H1 (cell line): Measurements from ENCODE around the gene TMCC1. TPM values are rescaled to one million over a fixed set of nuclear protein-coding genes. Genes with fewer than 3 reads are reported as not detected.

Experiments used
- CTCF ChIA-PET: fragments of 300-600 bp; sonication (Branson Sonifier 250); formaldehyde crosslinking; loops from one replicate; lab custom pipeline; 2021; ENCODE audit not compliant: partially characterized antibody; lab: Charles Lee
- POLR2A ChIA-PET: fragments of 300-600 bp; sonication (Branson Sonifier 250); formaldehyde crosslinking; loops from one replicate; lab custom pipeline; 2021; ENCODE audit warnings: inconsistent platforms; ENCODE audit not compliant: partially characterized antibody; lab: Charles Lee
- DNase-seq, 2 experiments: peaks; one replicate each; pipeline versions ENCODE4 v3.0.0 to v3.0.0-alpha.2; 2010 to 2022; ENCODE audit warnings: low spot score in 2 of 2, low read depth in 1 of 2, mixed read lengths in 1 of 2
- FAIRE-seq: peaks from 2 replicates; lab custom pipeline; 2011; peaks lifted over from hg19 to GRCh38; lab: Jason Lieb, UNC
- H2AFZ ChIP-seq: 2 replicates; pipeline ENCODE4 v1.8.1; 2012; ENCODE audit warnings: low read length, inconsistent platforms
- H2AK5ac ChIP-seq: 2 replicates; pipeline ENCODE4 v1.6.1; 2013; ENCODE audit warnings: low read depth, low read length
- H2BK120ac ChIP-seq: replicated peaks from 2 replicates; pipeline ENCODE3; 2013; ENCODE audit warnings: low read depth, low read length, inconsistent platforms
- H2BK12ac ChIP-seq: 2 replicates; pipeline ENCODE4 v1.6.1; 2013; ENCODE audit warnings: low read depth, low read length
- H2BK15ac ChIP-seq: 2 replicates; pipeline ENCODE4 v1.6.1; 2013; ENCODE audit warnings: low read length
- H2BK20ac ChIP-seq: 2 replicates; pipeline ENCODE4 v1.6.1; 2013; ENCODE audit warnings: low read length
- H2BK5ac ChIP-seq: 2 replicates; pipeline ENCODE4 v1.6.1; 2013; ENCODE audit warnings: low read depth, low read length
- H3K14ac ChIP-seq: 2 replicates; pipeline ENCODE4 v1.6.1; 2013; ENCODE audit warnings: inconsistent platforms; ENCODE audit not compliant: insufficient read length
- H3K18ac ChIP-seq: 2 replicates; pipeline ENCODE4 v1.6.1; 2013; ENCODE audit warnings: low read length; ENCODE audit errors: extremely low read depth
- H3K23ac ChIP-seq: 2 replicates; pipeline ENCODE4 v1.6.1; 2013; ENCODE audit warnings: inconsistent platforms; ENCODE audit not compliant: insufficient read length
- H3K23me2 ChIP-seq: 2 replicates; pipeline ENCODE4 v1.6.1; 2013; ENCODE audit warnings: low read depth, low read length
- H3K27ac ChIP-seq: 2 replicates; pipeline ENCODE4 v1.6.1; 2011; ENCODE audit warnings: low read depth, low read length, inconsistent platforms
- H3K27me3 ChIP-seq, 4 experiments: replicated peaks in 1 of 4; 1 replicate in 1 of 4; 2 replicates in 3 of 4; pipeline versions ENCODE4 v1.6.1 to v1.8.1; 2011 to 2013; ENCODE audit warnings: low read length in 3 of 4, mild to moderate bottlenecking in 3 of 4, inconsistent platforms in 2 of 4, mixed read lengths in 2 of 4, moderate library complexity in 1 of 4; ENCODE audit not compliant: control insufficient read depth in 3 of 4, insufficient read depth in 3 of 4; ENCODE audit errors: extremely low read depth in 1 of 4
- H3K36me3 ChIP-seq, 4 experiments: 2 replicates each; pipeline versions ENCODE4 v1.6.1 to v1.8.1; 2011 to 2013; ENCODE audit warnings: mild to moderate bottlenecking in 4 of 4, low read length in 3 of 4, moderate library complexity in 2 of 4, control low read depth in 1 of 4, inconsistent platforms in 1 of 4; ENCODE audit not compliant: insufficient read depth in 4 of 4, control insufficient read depth in 2 of 4
- H3K4ac ChIP-seq: replicated peaks from 2 replicates; pipeline ENCODE3; 2013; ENCODE audit warnings: low read length, low read depth, mixed read lengths, inconsistent platforms; ENCODE audit not compliant: insufficient read length
- H3K4me1 ChIP-seq, 4 experiments: replicated peaks in 1 of 4; 1 replicate in 1 of 4; 2 replicates in 3 of 4; pipeline versions ENCODE4 v1.6.1 to v1.8.1; 2011 to 2013; ENCODE audit warnings: low read length in 3 of 4, inconsistent platforms in 2 of 4, mixed read lengths in 1 of 4; ENCODE audit not compliant: insufficient read depth in 4 of 4, control insufficient read depth in 3 of 4
- H3K4me2 ChIP-seq, 2 experiments: 2 replicates each; pipeline versions ENCODE4 v1.6.1 to v1.8.1; 2011 to 2013; ENCODE audit warnings: low read depth in 2 of 2, low read length in 2 of 2, control low read depth in 1 of 2, inconsistent platforms in 1 of 2, mild to moderate bottlenecking in 1 of 2; ENCODE audit not compliant: insufficient read depth in 1 of 2
- H3K4me3 ChIP-seq, 4 experiments: fragments of 200-600, 300-600 bp in 1 of 4; sonication (generic), shearing (Covaris generic), sonication (Bioruptor Twin) in 1 of 4; 2 replicates each; pipeline versions ENCODE4 v1.5.1 to v1.8.1; 2011 to 2016; ENCODE audit warnings: low read length in 4 of 4, low read depth in 3 of 4, control low read depth in 2 of 4, inconsistent platforms in 2 of 4, mild to moderate bottlenecking in 2 of 4, mixed read lengths in 1 of 4, moderate library complexity in 1 of 4; ENCODE audit not compliant: insufficient read depth in 2 of 4; ENCODE audit errors: extremely low read depth in 1 of 4
- H3K56ac ChIP-seq: replicated peaks from 2 replicates; pipeline ENCODE3; 2013; ENCODE audit warnings: low read depth, mild to moderate bottlenecking, mixed read lengths, low read length, inconsistent platforms; ENCODE audit not compliant: insufficient read length
- H3K79me1 ChIP-seq: 2 replicates; pipeline ENCODE4 v1.6.1; 2013; ENCODE audit warnings: low read depth, low read length, control low read depth
- H3K79me2 ChIP-seq, 2 experiments: 2 replicates each; pipeline versions ENCODE4 v1.6.1 to v1.8.1; 2012 to 2013; ENCODE audit warnings: low read length in 2 of 2, mild to moderate bottlenecking in 2 of 2, inconsistent platforms in 1 of 2; ENCODE audit not compliant: insufficient read depth in 2 of 2, control insufficient read depth in 1 of 2
- H3K9ac ChIP-seq, 4 experiments: replicated peaks in 1 of 4; 1 replicate in 1 of 4; 2 replicates in 3 of 4; pipeline versions ENCODE4 v1.6.1 to v1.8.1; 2011 to 2013; ENCODE audit warnings: low read depth in 3 of 4, low read length in 3 of 4, control low read depth in 2 of 4, mild to moderate bottlenecking in 2 of 4, moderate library complexity in 2 of 4, inconsistent platforms in 1 of 4; ENCODE audit errors: extremely low read depth in 1 of 4
- H3K9me3 ChIP-seq, 2 experiments: 2 replicates each; pipeline versions ENCODE4 v1.6.1 to v1.8.1; 2012 to 2013; ENCODE audit warnings: mild to moderate bottlenecking in 2 of 2, moderate library complexity in 2 of 2, control low read depth in 1 of 2, inconsistent platforms in 1 of 2, low read depth in 1 of 2, low read length in 1 of 2, mixed read lengths in 1 of 2; ENCODE audit not compliant: insufficient read depth in 2 of 2
- H4K20me1 ChIP-seq, 2 experiments: replicated peaks in 1 of 2; 2 replicates each; pipeline versions ENCODE3 to v1.8.1; 2011 to 2013; ENCODE audit warnings: inconsistent platforms in 2 of 2, low read length in 2 of 2, mild to moderate bottlenecking in 1 of 2; ENCODE audit not compliant: insufficient read depth in 2 of 2, control insufficient read depth in 1 of 2
- H4K5ac ChIP-seq: 2 replicates; pipeline ENCODE4 v1.6.1; 2013; ENCODE audit warnings: low read length, low read depth, mixed read lengths, inconsistent platforms; ENCODE audit not compliant: insufficient read length
- H4K8ac ChIP-seq: 2 replicates; pipeline ENCODE4 v1.8.0; 2013; ENCODE audit warnings: mild to moderate bottlenecking, moderate library complexity, low read length, inconsistent platforms; ENCODE audit not compliant: insufficient read depth; ENCODE audit errors: extremely low read depth
- H4K91ac ChIP-seq: replicated peaks from 2 replicates; pipeline ENCODE3; 2013; ENCODE audit warnings: low read length, mixed read lengths, inconsistent platforms; ENCODE audit not compliant: insufficient read length
- ASH2L ChIP-seq: fragments of 200-600, 300-600 bp; sonication (generic); IDR thresholded peaks from one replicate; pipeline ENCODE4 v1.7.1; 2017; ENCODE audit warnings: low read length
- ATF2 ChIP-seq: IDR thresholded peaks from 2 replicates; pipeline ENCODE4 v1.6.1; 2012; ENCODE audit warnings: low read length, inconsistent platforms
- BRCA1 ChIP-seq: IDR thresholded peaks from 2 replicates; pipeline ENCODE4 v1.6.1; 2012; ENCODE audit warnings: low read depth, low read length, improper control_type of control experiment
- CHD2 ChIP-seq: IDR thresholded peaks from 2 replicates; pipeline ENCODE4 v1.6.1; 2012; ENCODE audit warnings: low read length, improper control_type of control experiment
- MAX ChIP-seq: IDR thresholded peaks from 2 replicates; pipeline ENCODE4 v1.6.1; 2012; ENCODE audit warnings: inconsistent platforms
- RAD21 ChIP-seq, 2 experiments: IDR thresholded peaks in 1 of 2; conservative IDR thresholded peaks in 1 of 2; 2 replicates each; pipeline ENCODE4 v1.6.1; 2011; ENCODE audit warnings: low read depth in 2 of 2, low read length in 2 of 2, improper control_type of control experiment in 1 of 2, inconsistent platforms in 1 of 2, mild to moderate bottlenecking in 1 of 2, moderate library complexity in 1 of 2
- RFX5 ChIP-seq: IDR thresholded peaks from 2 replicates; pipeline ENCODE4 v1.6.1; 2011; ENCODE audit warnings: low read depth, low read length, improper control_type of control experiment, borderline replicate concordance
- SAP30 ChIP-seq: fragments of 300-600 bp; sonication (generic); IDR thresholded peaks from 2 replicates; pipeline ENCODE4 v1.7.1; 2012; ENCODE audit warnings: low read length, moderate library complexity, mild to moderate bottlenecking, inconsistent platforms; ENCODE audit not compliant: insufficient read depth, insufficient replicate concordance
- SP1 ChIP-seq: IDR thresholded peaks from 2 replicates; pipeline ENCODE4 v1.6.1; 2011; ENCODE audit warnings: low read depth, low read length
- TAF7 ChIP-seq: optimal IDR thresholded peaks from 2 replicates; pipeline ENCODE3; 2011; ENCODE audit warnings: low read depth, mild to moderate bottlenecking, inconsistent platforms, low read length, moderate library complexity, borderline replicate concordance
- WGBS, 2 experiments: shearing (Covaris generic) in 1 of 2; methylation state at CpG; one replicate each; pipeline versions ENCODE4 v1.1.6 to v1.1.7; 2013 to 2015; ENCODE audit warnings: low lambda C conversion rate in 2 of 2, mixed read lengths in 2 of 2, inconsistent platforms in 1 of 2, low coverage in 1 of 2, missing lambda C conversion rate in 1 of 2; ENCODE audit not compliant: insufficient replicate concordance in 2 of 2, insufficient coverage in 1 of 2, insufficient read length in 1 of 2; ENCODE audit errors: extremely low coverage in 1 of 2, missing lambda C conversion rate in 1 of 2; 5-methylcytosine and 5-hydroxymethylcytosine counted together
- polyA plus RNA-seq, 7 experiments: library from polyadenylated mRNA; depleted of rRNA in 3 of 7; stranded (reverse) in 5 of 7; unstranded in 2 of 7; fragments of >200 nt in 5 of 7; fragments of 200-250 nt in 2 of 7; gene quantifications; 1 replicate in 5 of 7; 2 replicates in 1 of 7; 4 replicates in 1 of 7; pipeline versions ENCODE4 v1.2.1 to v1.2.3, GENCODE V29; 2011 to 2013; ENCODE audit warnings: missing spikeins in 2 of 7, mixed read lengths in 2 of 7
- total RNA-seq: library from RNA; stranded (reverse); fragmentation: NEBNext Ultra II Directional; extraction: Animal tissue kit (Norgen Biotek cat#: 25700); gene quantifications from 2 replicates; pipeline ENCODE4 v1.2.1, GENCODE V29; 2021
- TF ChIP-seq, protein P1 (sequence below): IDR thresholded peaks from 2 replicates; pipeline ENCODE4 v1.6.1; 2011; ENCODE audit warnings: low read depth, mild to moderate bottlenecking, low read length; ENCODE audit not compliant: insufficient read depth

Gene TMCC1
- total and polyA plus RNA-seq, 2 of the 8 experiments (the other 6 are each of a cell fraction or from before 2014, with no cell fraction given): 10.4 to 27.1 TPM

DNA sequence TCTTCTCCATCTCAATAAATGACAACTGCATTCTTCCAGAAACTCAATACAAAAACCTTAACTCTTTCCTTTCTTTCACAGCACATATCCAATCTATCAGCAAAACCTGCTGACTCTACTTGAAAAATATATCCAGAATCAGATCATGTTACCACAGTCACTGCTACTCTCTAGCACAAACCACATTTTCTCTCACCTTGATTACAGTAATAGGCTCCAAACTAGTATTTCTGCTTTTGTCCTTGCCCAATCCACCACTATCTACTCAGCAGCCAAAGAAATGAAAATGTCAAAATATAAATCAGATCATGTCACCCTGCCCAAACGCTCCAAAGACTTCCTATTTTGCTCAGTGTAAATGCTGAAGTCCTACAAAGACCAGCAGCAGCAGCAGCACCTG is 15.2 kb downstream of the TMCC1 start:
- H3K4me1 ChIP-seq: no peaks in the 10 kb centered on the region
- H2AK5ac ChIP-seq: no peak overlapping the region
- DNase-seq (no peak), FAIRE-seq (no peak)
- H3K23ac ChIP-seq: no peak overlapping the region
- 83% methylated on average over 1 of the region's 1 CpG; no CpG with 5 or more reads in 1 of the 2 experiments for WGBS, 2 experiments
- no peak overlapping the region for H3K14ac ChIP-seq
- no peak overlapping the region for H3K4me3 ChIP-seq
- no peak overlapping the region for H3K4me2 ChIP-seq
- H3K18ac ChIP-seq: no peak overlapping the region
- no peaks in the 10 kb centered on the region for H3K27me3 ChIP-seq
- peaks cover 0 to 23% (median 9%) of the 10 kb centered on the region in 4 experiments; a peak in 5 of 8 replicates for H3K36me3 ChIP-seq
- H2BK5ac ChIP-seq: no peak overlapping the region
- no peak for TF ChIP-seq ASH2L
- TF ChIP-seq TAF7: no peak
- no peak for TF ChIP-seq SAP30
- TF ChIP-seq MAX: no peak
- no peak for TF ChIP-seq CHD2
- no peak for TF ChIP-seq SP1
- TF ChIP-seq, protein P1, sequence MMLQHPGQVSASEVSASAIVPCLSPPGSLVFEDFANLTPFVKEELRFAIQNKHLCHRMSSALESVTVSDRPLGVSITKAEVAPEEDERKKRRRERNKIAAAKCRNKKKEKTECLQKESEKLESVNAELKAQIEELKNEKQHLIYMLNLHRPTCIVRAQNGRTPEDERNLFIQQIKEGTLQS: no peak
- no peak for TF ChIP-seq BRCA1
- no peak for TF ChIP-seq RFX5
- no peak for TF ChIP-seq ATF2
- no peak for TF ChIP-seq RAD21 (IDR thresholded peaks at IDR 0.05 in 1 of 2, conservative IDR thresholded peaks at IDR 0.05 in 1 of 2; ENCODE audit: low read depth in 2 of 2, low read length in 2 of 2)
- CTCF ChIA-PET: interaction anchor here (0.9 kb wide), 1 partner anchor 12 kb away, joined by 3 read pairs; no protein-coding TSS in a partner anchor
- H3K9me3 ChIP-seq: no peaks in the 10 kb centered on the region
- H4K8ac ChIP-seq: no peak overlapping the region
- peaks cover 0 to 5% of the 10 kb centered on the region in 2 experiments for H4K20me1 ChIP-seq
- no peak overlapping the region for H3K4ac ChIP-seq
- H4K5ac ChIP-seq: no peak overlapping the region
- no peak overlapping the region for H2BK15ac ChIP-seq
- no peak overlapping the region for H4K91ac ChIP-seq
- H3K56ac ChIP-seq: no peak overlapping the region
- no peak overlapping the region for H2BK12ac ChIP-seq
- no peak overlapping the region for H2AFZ ChIP-seq
- no peak overlapping the region for H3K9ac ChIP-seq
- no peak overlapping the region for H2BK120ac ChIP-seq
- no peaks in the 10 kb centered on the region for H3K23me2 ChIP-seq
- H3K79me1 ChIP-seq: peaks cover 2% of the 10 kb centered on the region; the same call in 1 of the 2 replicates
- H3K27ac ChIP-seq: no peak overlapping the region
- H3K79me2 ChIP-seq: peaks cover 0 to 35% of the 10 kb centered on the region in 2 experiments; a peak in 2 of 4 replicates
- POLR2A ChIA-PET: no interaction called here
- H2BK20ac ChIP-seq: no peak overlapping the region
